Astrocyte of the cerebellum (primary cell): ENCODE measurements around the gene TNPO1.

Source experiments
- DNase-seq: peaks from one replicate; pipeline ENCODE4 v3.0.0-alpha.2; 2011; ENCODE audit warnings: low read depth
- H3K4me3 ChIP-seq: 2 replicates; pipeline ENCODE4 v1.5.1; 2011; ENCODE audit warnings: mild to moderate bottlenecking, low read depth, low read length, moderate library complexity
- in situ Hi-C: cut with HindIII; loops from 2 replicates; pipeline ENCODE4 v1.10.0; 2017; ENCODE audit warnings: low sequenced_read_pairs
- TF ChIP-seq, protein P1 (sequence below): IDR thresholded peaks from 2 replicates; pipeline ENCODE4 v1.5.1; 2012; ENCODE audit warnings: low read length, low read depth, moderate library complexity, mild to moderate bottlenecking; ENCODE audit errors: missing control alignments

The TNPO1 gene

DNA sequence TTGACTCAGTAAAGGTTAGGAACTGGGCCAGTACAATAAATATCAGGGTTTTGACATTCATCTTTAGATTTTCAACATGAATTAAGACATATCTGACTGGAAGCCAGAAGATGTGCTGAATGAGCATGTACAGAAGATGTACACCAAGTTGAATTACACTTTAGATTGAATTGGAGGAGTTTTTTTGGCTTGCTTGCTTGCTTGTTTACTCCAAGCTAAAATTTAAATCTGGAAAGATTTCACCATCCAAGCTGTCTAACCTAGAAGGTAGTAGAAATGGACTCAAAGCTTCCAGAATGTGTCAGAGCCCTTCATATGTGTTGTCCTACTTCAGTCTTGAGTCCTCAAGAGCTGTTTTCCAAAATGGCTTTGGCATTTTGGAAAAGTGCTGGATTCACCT lies 90.3 kb downstream of the TNPO1 start:
- in situ Hi-C loops: loop anchor here (25.0 kb wide), 1 partner anchor 530 kb away; the partner anchor contains the start of gene FOXD1
- no peak for DNase-seq
- TF ChIP-seq, protein P1, sequence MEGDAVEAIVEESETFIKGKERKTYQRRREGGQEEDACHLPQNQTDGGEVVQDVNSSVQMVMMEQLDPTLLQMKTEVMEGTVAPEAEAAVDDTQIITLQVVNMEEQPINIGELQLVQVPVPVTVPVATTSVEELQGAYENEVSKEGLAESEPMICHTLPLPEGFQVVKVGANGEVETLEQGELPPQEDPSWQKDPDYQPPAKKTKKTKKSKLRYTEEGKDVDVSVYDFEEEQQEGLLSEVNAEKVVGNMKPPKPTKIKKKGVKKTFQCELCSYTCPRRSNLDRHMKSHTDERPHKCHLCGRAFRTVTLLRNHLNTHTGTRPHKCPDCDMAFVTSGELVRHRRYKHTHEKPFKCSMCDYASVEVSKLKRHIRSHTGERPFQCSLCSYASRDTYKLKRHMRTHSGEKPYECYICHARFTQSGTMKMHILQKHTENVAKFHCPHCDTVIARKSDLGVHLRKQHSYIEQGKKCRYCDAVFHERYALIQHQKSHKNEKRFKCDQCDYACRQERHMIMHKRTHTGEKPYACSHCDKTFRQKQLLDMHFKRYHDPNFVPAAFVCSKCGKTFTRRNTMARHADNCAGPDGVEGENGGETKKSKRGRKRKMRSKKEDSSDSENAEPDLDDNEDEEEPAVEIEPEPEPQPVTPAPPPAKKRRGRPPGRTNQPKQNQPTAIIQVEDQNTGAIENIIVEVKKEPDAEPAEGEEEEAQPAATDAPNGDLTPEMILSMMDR: no peak
- H3K4me3 ChIP-seq: no peak overlapping the region

DNA sequence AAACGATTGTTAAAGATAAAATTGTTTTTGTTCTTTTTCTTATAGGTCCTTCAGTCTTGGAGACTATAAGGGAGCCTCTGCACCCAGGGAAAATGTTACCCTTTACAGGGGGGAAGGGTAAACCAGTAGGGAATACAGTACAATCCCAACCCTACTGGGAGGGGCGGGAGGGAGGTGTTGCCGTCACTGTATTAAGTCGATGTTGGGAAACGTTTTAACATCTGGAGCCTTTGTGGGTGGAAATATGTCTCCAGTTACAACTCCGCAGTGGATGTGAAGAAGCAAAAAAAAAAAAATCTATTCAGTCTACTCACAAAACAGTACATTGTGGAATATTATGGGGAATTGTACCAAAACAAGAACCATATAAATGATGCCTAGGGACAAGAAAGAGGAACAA lies 92.2 kb downstream of the TNPO1 start:
- TF ChIP-seq, protein P1: no peak
- no peak for DNase-seq
- in situ Hi-C loops: loop anchor here (25.0 kb wide), 1 partner anchor 529 kb away; the partner anchor contains the start of gene FOXD1
- H3K4me3 ChIP-seq: no peak overlapping the region

DNA sequence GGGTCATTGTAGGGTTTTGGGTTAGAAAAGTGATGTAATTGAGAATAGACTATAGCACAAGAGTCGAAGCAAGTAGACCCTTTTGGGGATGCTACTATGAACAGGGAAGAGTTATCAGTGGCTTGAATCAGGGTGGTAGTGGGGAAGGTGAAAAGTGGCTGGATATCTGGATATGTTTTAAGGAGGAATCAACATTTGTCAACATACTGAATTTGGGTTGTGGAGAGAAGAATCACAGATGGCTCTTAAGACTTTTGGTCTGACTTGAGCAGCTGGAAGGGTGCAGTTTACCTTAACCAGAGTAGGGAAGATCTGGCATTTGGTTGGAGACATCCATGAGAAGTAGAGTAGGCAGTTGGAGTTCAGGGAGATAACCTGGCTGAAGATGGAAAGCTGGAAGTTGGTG lies 100.9 kb downstream of the TNPO1 start:
- TF ChIP-seq, protein P1: no peak
- in situ Hi-C loops: loop anchor here (10.0 to 25.0 kb wide), 2 partner anchors 317 to 520 kb away; partner anchors contain the start of gene FOXD1
- DNase-seq: no peak
- no peak overlapping the region for H3K4me3 ChIP-seq

DNA sequence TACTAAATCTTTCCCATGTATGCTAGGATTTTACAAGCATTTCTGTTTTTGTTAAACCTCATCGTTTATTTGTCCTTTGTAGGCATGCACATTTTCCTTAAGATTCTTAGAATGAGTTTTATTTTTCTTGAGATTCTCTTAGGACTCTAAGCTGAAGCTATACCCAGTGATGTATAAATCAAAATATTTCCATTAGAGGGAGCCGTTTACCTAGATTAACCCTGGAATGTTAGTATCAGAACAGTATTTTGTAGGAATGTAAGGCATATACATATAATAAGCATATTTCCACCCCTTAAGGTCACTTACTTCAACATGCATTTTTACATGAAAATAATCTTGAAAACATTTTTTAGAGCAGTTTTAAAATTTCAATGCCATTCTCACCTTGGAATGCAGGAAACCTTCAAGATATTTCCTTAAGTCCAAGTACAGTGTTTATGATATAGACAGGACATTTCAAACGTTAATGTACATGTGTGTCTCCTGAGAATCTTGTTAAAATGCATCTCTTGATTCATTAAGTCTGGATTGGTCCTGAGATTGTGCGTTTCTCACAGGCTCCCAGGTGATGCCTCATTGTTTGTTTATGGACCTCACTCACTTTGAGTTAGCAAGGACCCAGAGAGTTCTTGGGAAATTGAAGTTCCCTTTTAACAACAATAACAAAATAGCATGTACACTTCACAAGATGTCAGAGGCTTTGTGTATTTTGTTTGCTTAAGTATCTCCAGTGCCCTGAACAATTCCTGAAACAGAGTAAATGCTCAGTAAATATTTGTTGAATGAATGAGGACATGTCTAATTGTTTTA lies 104.4 kb downstream of the TNPO1 start:
- in situ Hi-C loops: loop anchor here (25.0 kb wide), 1 partner anchor 516 kb away; the partner anchor contains the start of gene FOXD1
- H3K4me3 ChIP-seq: no peak overlapping the region
- peak; percentile 29 for DNase-seq
- TF ChIP-seq, protein P1: no peak

DNA sequence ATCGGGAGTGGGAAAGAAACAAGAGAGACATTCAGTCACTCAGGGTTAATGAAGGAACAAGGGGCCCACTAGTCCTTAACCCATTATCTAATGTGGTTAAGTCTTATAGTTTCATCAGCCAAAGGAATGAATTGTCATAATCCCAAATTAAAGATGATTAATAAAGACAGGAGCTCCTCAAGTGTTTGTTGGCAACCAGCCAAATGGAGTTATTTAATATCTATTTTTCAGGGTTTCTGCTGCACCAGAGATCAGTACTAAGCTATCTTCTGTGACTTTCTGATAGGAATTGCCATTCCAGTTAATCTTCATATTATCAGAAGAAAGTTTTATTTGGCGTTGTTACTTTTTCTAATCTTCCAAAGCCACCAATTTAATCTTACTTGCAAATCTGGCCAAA lies 105.4 kb downstream of the TNPO1 start:
- no peak overlapping the region for H3K4me3 ChIP-seq
- DNase-seq: no peak
- TF ChIP-seq, protein P1: no peak
- in situ Hi-C loops: loop anchor here (25.0 kb wide), 1 partner anchor 515 kb away; the partner anchor contains the start of gene FOXD1

DNA sequence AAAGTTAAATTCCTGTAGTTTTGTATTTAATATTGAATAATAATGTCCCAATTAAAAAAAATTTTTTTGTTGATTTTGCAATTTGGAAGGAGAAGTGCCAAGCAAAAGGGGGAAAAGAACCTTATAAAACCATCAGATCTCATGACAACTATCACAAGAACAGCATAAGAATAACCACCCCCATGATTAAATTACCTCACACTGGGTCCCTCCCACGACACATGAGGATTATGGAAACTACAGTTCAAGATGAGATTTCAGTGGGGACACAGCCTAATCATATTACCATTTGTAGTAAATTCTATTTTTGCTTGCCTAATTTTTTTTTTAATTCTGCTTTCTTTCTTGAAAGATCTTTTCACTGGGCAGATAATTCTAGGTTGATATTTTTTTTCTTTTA lies 106.0 kb downstream of the TNPO1 start:
- DNase-seq: no peak
- in situ Hi-C loops: loop anchor here (25.0 kb wide), 1 partner anchor 515 kb away; the partner anchor contains the start of gene FOXD1
- no peak overlapping the region for H3K4me3 ChIP-seq
- TF ChIP-seq, protein P1: no peak
